ENCODE results near the gene CAMK4.
"Not testable (repeated sequence)": the region's sequence is repeated elsewhere in the genome, so short reads cannot be mapped to it uniquely, and the experiment has no call there.

The CAMK4 gene

GRCh38 chr5:111261610-111262009, 37.4 kb downstream of the CAMK4 start:
- DNase-seq: no peak

GRCh38 chr5:111262153-111262552, 38.0 kb downstream of the CAMK4 start:
- no peak for DNase-seq

- DNase-seq: no peak
Observed at GRCh38 chr5:111262815-111263214, 38.6 kb downstream of the CAMK4 start.

- DNase-seq: no peak
Observed at GRCh38 chr5:111266491-111266890, 42.3 kb downstream of the CAMK4 start.

- DNase-seq: no peak
Observed at GRCh38 chr5:111268300-111268699, 44.1 kb downstream of the CAMK4 start.

- peak in 1 of 2 experiments; percentile 39 for DNase-seq
Observed at GRCh38 chr5:111271885-111272284, 47.7 kb downstream of the CAMK4 start.

- DNase-seq: no peak
Observed at GRCh38 chr5:111277061-111277460, 52.9 kb downstream of the CAMK4 start.

GRCh38 chr5:111278858-111279504, 54.8 kb downstream of the CAMK4 start:
- DNase-seq: peak; percentile 77 to 92

- DNase-seq: no peak
Observed at GRCh38 chr5:111280282-111280951, 56.2 kb downstream of the CAMK4 start.

GRCh38 chr5:111282798-111283197, 58.6 kb downstream of the CAMK4 start:
- no peak for DNase-seq

- DNase-seq: no peak
Observed at GRCh38 chr5:111284825-111285224, 60.6 kb downstream of the CAMK4 start.

- DNase-seq: no peak
Observed at GRCh38 chr5:111294551-111294950, 70.4 kb downstream of the CAMK4 start.

GRCh38 chr5:111295649-111296048, 71.5 kb downstream of the CAMK4 start:
- DNase-seq: no peak

- no peak for DNase-seq
Observed at GRCh38 chr5:111296570-111296969, 72.4 kb downstream of the CAMK4 start.

- DNase-seq: no peak
Observed at GRCh38 chr5:111299067-111299481, 74.9 kb downstream of the CAMK4 start.

- no peak for DNase-seq
Observed at GRCh38 chr5:111299831-111300432, 75.7 kb downstream of the CAMK4 start.

GRCh38 chr5:111301264-111301663, 77.1 kb downstream of the CAMK4 start:
- no peak for DNase-seq

GRCh38 chr5:111302043-111302442, 77.9 kb downstream of the CAMK4 start:
- DNase-seq: not testable (repeated sequence)

- DNase-seq: no peak
Observed at GRCh38 chr5:111308951-111309350, 84.8 kb downstream of the CAMK4 start.

- DNase-seq: no peak
Observed at GRCh38 chr5:111309384-111309783, 85.2 kb downstream of the CAMK4 start.

- DNase-seq: no peak
Observed at GRCh38 chr5:111310711-111311620, 86.8 kb downstream of the CAMK4 start.

- no peak for DNase-seq
Observed at GRCh38 chr5:111311666-111312065, 87.5 kb downstream of the CAMK4 start.

Measured in stimulated activated CD4-positive, alpha-beta T cell treated with anti-CD3 and anti-CD28 coated beads, Interleukin-4, amount 100 ng/mL, for 4 hours (primary cell).